ENCODE results near the gene OOSP4A.

GRCh38 chr11:59992425-59992824 lies 28.6 kb downstream of the OOSP4A start:
- TF ChIP-seq, protein P1, sequence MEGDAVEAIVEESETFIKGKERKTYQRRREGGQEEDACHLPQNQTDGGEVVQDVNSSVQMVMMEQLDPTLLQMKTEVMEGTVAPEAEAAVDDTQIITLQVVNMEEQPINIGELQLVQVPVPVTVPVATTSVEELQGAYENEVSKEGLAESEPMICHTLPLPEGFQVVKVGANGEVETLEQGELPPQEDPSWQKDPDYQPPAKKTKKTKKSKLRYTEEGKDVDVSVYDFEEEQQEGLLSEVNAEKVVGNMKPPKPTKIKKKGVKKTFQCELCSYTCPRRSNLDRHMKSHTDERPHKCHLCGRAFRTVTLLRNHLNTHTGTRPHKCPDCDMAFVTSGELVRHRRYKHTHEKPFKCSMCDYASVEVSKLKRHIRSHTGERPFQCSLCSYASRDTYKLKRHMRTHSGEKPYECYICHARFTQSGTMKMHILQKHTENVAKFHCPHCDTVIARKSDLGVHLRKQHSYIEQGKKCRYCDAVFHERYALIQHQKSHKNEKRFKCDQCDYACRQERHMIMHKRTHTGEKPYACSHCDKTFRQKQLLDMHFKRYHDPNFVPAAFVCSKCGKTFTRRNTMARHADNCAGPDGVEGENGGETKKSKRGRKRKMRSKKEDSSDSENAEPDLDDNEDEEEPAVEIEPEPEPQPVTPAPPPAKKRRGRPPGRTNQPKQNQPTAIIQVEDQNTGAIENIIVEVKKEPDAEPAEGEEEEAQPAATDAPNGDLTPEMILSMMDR (IDR thresholded peaks at IDR 0.05) = no peak
- no peak for TF ChIP-seq EP300 (IDR thresholded peaks at IDR 0.05)

All from tibial nerve (tissue), 4 donors.